Neural progenitor cell (in vitro differentiated cells): ENCODE data around the gene AHRR. TPM values are rescaled to one million over a fixed set of nuclear protein-coding genes. Genes with fewer than 3 reads are reported as not detected.
"Not testable (repeated sequence)": the region's sequence is repeated elsewhere in the genome, so short reads cannot be mapped to it uniquely, and the experiment has no call there.

Experiments used
- DNase-seq: peaks from one replicate; pipeline ENCODE4 v3.0.0-alpha.2; 2016; ENCODE audit warnings: low spot score
- H2AFZ ChIP-seq: fragments of 200-600 bp; sonication (generic); replicated peaks from 2 replicates; pipeline ENCODE4 v1.6.1; 2016; ENCODE audit warnings: antibody characterized with exemption
- H3F3A ChIP-seq: fragments of 200-600 bp; sonication (generic); 2 replicates; pipeline ENCODE4 v1.6.1; 2016; ENCODE audit warnings: antibody characterized with exemption, low read depth
- H3K27ac ChIP-seq: fragments of 200-600 bp; sonication (generic); 2 replicates; pipeline ENCODE4 v1.5.1; 2016; ENCODE audit warnings: mild to moderate bottlenecking
- H3K27me3 ChIP-seq: fragments of 200-600 bp; sonication (generic); 2 replicates; pipeline ENCODE4 v1.6.1; 2016; ENCODE audit warnings: mild to moderate bottlenecking, moderate library complexity
- H3K36me3 ChIP-seq: fragments of 200-600 bp; sonication (generic); 2 replicates; pipeline ENCODE4 v1.5.1; 2016
- H3K4me1 ChIP-seq: fragments of 200-600 bp; sonication (generic); 2 replicates; pipeline ENCODE4 v1.6.1; 2016; ENCODE audit warnings: mixed run types
- H3K4me2 ChIP-seq: fragments of 200-600 bp; sonication (generic); 2 replicates; pipeline ENCODE4 v1.6.1; 2016
- H3K4me3 ChIP-seq: fragments of 200-600 bp; sonication (generic); 2 replicates; pipeline ENCODE4 v1.5.1; 2016
- H3K79me2 ChIP-seq: fragments of 200-600 bp; sonication (generic); 2 replicates; pipeline ENCODE4 v1.6.1; 2016; ENCODE audit warnings: low read depth
- H3K9ac ChIP-seq: fragments of 200-600 bp; sonication (generic); 2 replicates; pipeline ENCODE4 v1.6.1; 2016
- H3K9me3 ChIP-seq: fragments of 200-600 bp; sonication (generic); 2 replicates; pipeline ENCODE4 v1.5.1; 2016; ENCODE audit warnings: low read depth
- H4K20me1 ChIP-seq: fragments of 200-600 bp; sonication (generic); 2 replicates; pipeline ENCODE4 v1.6.1; 2016; ENCODE audit warnings: low read depth
- H3K27ac Mint-ChIP-seq: 3 replicates; pipeline ENCODE4 v1.8.0; 2021; ENCODE audit warnings: mixed read lengths
- H3K27me3 Mint-ChIP-seq: 2 replicates; pipeline ENCODE4 v1.8.0; 2022; ENCODE audit warnings: low read depth, mild to moderate bottlenecking, inconsistent platforms, moderate library complexity, mixed read lengths; ENCODE audit not compliant: insufficient read depth
- H3K36me3 Mint-ChIP-seq: 3 replicates; pipeline ENCODE4 v1.8.0; 2021; ENCODE audit warnings: mixed read lengths
- H3K4me1 Mint-ChIP-seq: 3 replicates; pipeline ENCODE4 v1.8.0; 2021; ENCODE audit warnings: mixed read lengths
- H3K4me3 Mint-ChIP-seq: 3 replicates; pipeline ENCODE4 v1.8.0; 2021; ENCODE audit warnings: mild to moderate bottlenecking, moderate library complexity, mixed read lengths
- H3K9me3 Mint-ChIP-seq: 3 replicates; pipeline ENCODE4 v1.8.0; 2020; ENCODE audit warnings: mixed read lengths
- CTCF ChIP-seq: fragments of 200-600 bp; sonication (generic); IDR thresholded peaks from 2 replicates; pipeline ENCODE4 v1.5.1; 2017; ENCODE audit warnings: antibody characterized with exemption, mild to moderate bottlenecking
- EZH2 ChIP-seq: fragments of 200-600 bp; sonication (generic); IDR thresholded peaks from 2 replicates; pipeline ENCODE4 v1.6.1; 2017; ENCODE audit warnings: antibody characterized with exemption, mild to moderate bottlenecking, moderate library complexity
- EZH2phosphoT487 ChIP-seq: fragments of 200-600 bp; sonication (generic); IDR thresholded peaks from 2 replicates; pipeline ENCODE4 v1.6.1; 2017; ENCODE audit warnings: antibody characterized with exemption
- total RNA-seq: library from RNA; depleted of rRNA; stranded (reverse); fragments of >200 nt; gene quantifications from 2 replicates; pipeline ENCODE4 v1.2.3, GENCODE V29; 2015; ENCODE audit warnings: low replicate concordance

AHRR gene
- total RNA-seq, 1 donor from 2014 or later: 0.34 TPM

- peaks cover 15% of the 10 kb centered on the region for H3K4me1 ChIP-seq
- peaks cover 5% of the 10 kb centered on the region for H3K79me2 ChIP-seq
- peaks cover 56% of the 10 kb centered on the region for H3K27me3 ChIP-seq
- TF ChIP-seq CTCF: no peak
- peak; percentile 91 for TF ChIP-seq EZH2phosphoT487
- peak; percentile 97 for TF ChIP-seq EZH2
- Mint-ChIP-seq H3K27me3 (peaks cover 14% of the 10 kb centered on the region), H3K27ac (no peak overlapping the region), H3K36me3 (no peaks in the 10 kb centered on the region), H3K4me3 (peak overlapping the region; percentile 88), H3K4me1 (peaks cover 15% of the 10 kb centered on the region), H3K9me3 (no peaks in the 10 kb centered on the region)
- H3K36me3 ChIP-seq: no peaks in the 10 kb centered on the region
- H3K4me3 ChIP-seq: peak overlapping the region; percentile 93
- H3F3A ChIP-seq: peaks cover 8% of the 10 kb centered on the region
- no peaks in the 10 kb centered on the region for H3K9me3 ChIP-seq
- H3K4me2 ChIP-seq: peak overlapping the region; percentile 100
- DNase-seq: peak; percentile 51
- H3K9ac ChIP-seq: no peak overlapping the region
- peak overlapping the region; percentile 92 for H2AFZ ChIP-seq
- peaks cover 40% of the 10 kb centered on the region for H4K20me1 ChIP-seq
- no peak overlapping the region for H3K27ac ChIP-seq
Measured at GRCh38 chr5:473551-474192, 152.2 kb downstream of the AHRR start.

GRCh38 chr5:474232-474839 is 152.8 kb downstream of the AHRR start:
- H3K36me3 Mint-ChIP-seq, DNase-seq, H2AFZ ChIP-seq, H3K27ac ChIP-seq, H3K9me3 Mint-ChIP-seq, H3K36me3 ChIP-seq, H3K27ac Mint-ChIP-seq, H3K9me3 ChIP-seq, H3K79me2 ChIP-seq, H3F3A ChIP-seq, H3K9ac ChIP-seq: not testable (repeated sequence)
- Histone ChIP-seq H3K4me1 (peaks cover 15% of the 10 kb centered on the region), H3K4me2 (peak overlapping the region; percentile 100), H3K27me3 (peaks cover 58% of the 10 kb centered on the region), H4K20me1 (peaks cover 40% of the 10 kb centered on the region), H3K4me3 (peak overlapping the region; percentile 93)
- peak; percentile 93 for TF ChIP-seq EZH2phosphoT487
- peak; percentile 95 for TF ChIP-seq EZH2
- Mint-ChIP-seq H3K4me3 (peak overlapping the region; percentile 88), H3K4me1 (peaks cover 15% of the 10 kb centered on the region), H3K27me3 (peaks cover 15% of the 10 kb centered on the region)

- Histone ChIP-seq H3K9ac (no peak overlapping the region), H2AFZ (no peak overlapping the region), H3K4me3 (peak overlapping the region; percentile 25), H3K9me3 (no peaks in the 10 kb centered on the region), H4K20me1 (peaks cover 40% of the 10 kb centered on the region), H3K4me1 (peaks cover 15% of the 10 kb centered on the region), H3K27ac (no peak overlapping the region), H3K36me3 (no peaks in the 10 kb centered on the region), H3K4me2 (peak overlapping the region; percentile 100), H3K79me2 (peaks cover 5% of the 10 kb centered on the region), H3K27me3 (peaks cover 58% of the 10 kb centered on the region), H3F3A (peaks cover 8% of the 10 kb centered on the region)
- Mint-ChIP-seq H3K4me1 (peaks cover 15% of the 10 kb centered on the region), H3K4me3 (peak overlapping the region; percentile 77), H3K9me3 (no peaks in the 10 kb centered on the region), H3K27ac (no peak overlapping the region), H3K36me3 (no peaks in the 10 kb centered on the region), H3K27me3 (peaks cover 16% of the 10 kb centered on the region)
- TF ChIP-seq EZH2phosphoT487 (peak; percentile 68), EZH2 (peak; percentile 80), CTCF (no peak)
- DNase-seq: no peak
Measured at GRCh38 chr5:474840-475661, 153.5 kb downstream of the AHRR start.
